ENCODE measurements around the gene MYO5B. TPM values are rescaled to one million over a fixed set of nuclear protein-coding genes. Genes with fewer than 3 reads are reported as not detected.

MYO5B gene
- total and polyA plus RNA-seq, 10 of the 15 experiments (the other 5 are each of a cell fraction or from before 2014, with no cell fraction given), result 2.5 to 4.5 (median 3.3) TPM

GRCh38 chr18:49832221-49832647, 362.7 kb downstream of the MYO5B start:
- no TSS peak for BruUV-seq (replicated peaks)
- H3K4me1 ChIP-seq (ENCODE audit: control insufficient read depth, insufficient read depth, low read length), result no peaks in the 10 kb centered on the region
- H4K20me1 ChIP-seq (ENCODE audit: control insufficient read depth, insufficient read depth), result no peaks in the 10 kb centered on the region
- CTCF ChIA-PET, result interaction anchor here (1.3 kb wide), 1 partner anchor 30 kb away, joined by 3 read pairs; no protein-coding TSS in a partner anchor
- SMC1A ChIA-PET (ENCODE audit: uncharacterized antibody, unreplicated experiment), result no interaction called here
- H3K27me3 ChIP-seq (replicated peaks in 1 of 2; ENCODE audit: control insufficient read depth in 2 of 2, insufficient read depth in 2 of 2, low read length in 1 of 2), result no peaks in the 10 kb centered on the region
- H3K9ac ChIP-seq (ENCODE audit: control insufficient read depth, insufficient read depth, low read length), result no peak overlapping the region
- H3K9me3 ChIP-seq (replicated peaks; ENCODE audit: control insufficient read depth, insufficient read depth, low read length), result peaks cover 1% of the 10 kb centered on the region; the same call in 2 of the 3 replicates
- H3K4me2 ChIP-seq (ENCODE audit: control insufficient read depth, insufficient read depth), result no peak overlapping the region
- no peak for TF ChIP-seq YY1 (IDR thresholded peaks at IDR 0.05; ENCODE audit: low read depth, low read length)
- TF ChIP-seq NKRF (conservative IDR thresholded peaks at IDR 0.05), result no peak
- no peak for TF ChIP-seq RELA (IDR thresholded peaks at IDR 0.05; ENCODE audit: borderline replicate concordance, partially characterized antibody)
- no peak for TF ChIP-seq KLF5 (IDR thresholded peaks at IDR 0.05; ENCODE audit: partially characterized antibody)
- TF ChIP-seq IRF4 (IDR thresholded peaks at IDR 0.05; ENCODE audit: low read depth, low read length), result no peak
- TF ChIP-seq HDGF (IDR thresholded peaks at IDR 0.05), result no peak
- TF ChIP-seq PKNOX1 (IDR thresholded peaks at IDR 0.05), result no peak
- no peak overlapping the region for H3K27ac ChIP-seq (ENCODE audit: control insufficient read depth, insufficient read depth)
- ATAC-seq (no peak), FAIRE-seq (no peak), DNase-seq (ENCODE audit: low read depth, low spot score) (no peak)
- in situ Hi-C loops (cut with MboI) (no loop called here), intact Hi-C loops (cut with micrococcal nuclease; ENCODE audit: unreplicated experiment) (no loop called here)
- RAD21 ChIA-PET (ENCODE audit: unreplicated experiment), result no interaction called here
- no peaks in the 10 kb centered on the region for H3K79me2 ChIP-seq (ENCODE audit: control insufficient read depth, insufficient read depth, low read length)
- WGBS (ENCODE audit: insufficient coverage, insufficient replicate concordance, low lambda C conversion rate, missing lambda C conversion rate), result 40% methylated on average over 2 of the region's 2 CpGs
- no peak overlapping the region for H2AFZ ChIP-seq (ENCODE audit: control insufficient read depth, low read depth, low read length)
- no peak overlapping the region for H3K4me3 ChIP-seq
- H3K36me3 ChIP-seq (ENCODE audit: control insufficient read depth in 2 of 2, insufficient read depth in 2 of 2, low read length in 1 of 2), result no peaks in the 10 kb centered on the region
- POLR2A ChIA-PET, result no interaction called here
